ENCODE results near the gene GAREM1.

- TF ChIP-seq CTCF (IDR thresholded peaks at IDR 0.05) (no peak), POLR2A (IDR thresholded peaks at IDR 0.05) (no peak)
Measured at GRCh38 chr18:32287873-32288272, 182.8 kb downstream of the GAREM1 start.
